Right lobe of liver (tissue), 4 donors: ENCODE data around the gene SUGCT.

ENCODE experiments used
- POLR2A ChIP-seq: fragments of 450-650 bp; IDR thresholded peaks from one replicate; pipeline ENCODE4 v1.6.1; 2017; ENCODE audit warnings: antibody characterized with exemption, mild to moderate bottlenecking
- TF ChIP-seq, protein P1 (sequence below), 4 donors: fragments of 200-600 bp in 3 of 4; fragments of 450-650 bp in 1 of 4; IDR thresholded peaks; one replicate each; pipeline versions ENCODE4 v1.5.1 to v1.8.0; 2016 to 2022; ENCODE audit warnings: antibody characterized with exemption in 4 of 4, mild to moderate bottlenecking in 2 of 4
- donor health status: DM: no; HTN: no; CAD: no.
- donor health status: DM: no; HTN: no; CAD: no.
- donor health status: DM: no; HTN: yes; CAD: no.

GRCh38 chr7:40470091-40470592 lies 335.3 kb downstream of the SUGCT start:
- TF ChIP-seq, protein P1, sequence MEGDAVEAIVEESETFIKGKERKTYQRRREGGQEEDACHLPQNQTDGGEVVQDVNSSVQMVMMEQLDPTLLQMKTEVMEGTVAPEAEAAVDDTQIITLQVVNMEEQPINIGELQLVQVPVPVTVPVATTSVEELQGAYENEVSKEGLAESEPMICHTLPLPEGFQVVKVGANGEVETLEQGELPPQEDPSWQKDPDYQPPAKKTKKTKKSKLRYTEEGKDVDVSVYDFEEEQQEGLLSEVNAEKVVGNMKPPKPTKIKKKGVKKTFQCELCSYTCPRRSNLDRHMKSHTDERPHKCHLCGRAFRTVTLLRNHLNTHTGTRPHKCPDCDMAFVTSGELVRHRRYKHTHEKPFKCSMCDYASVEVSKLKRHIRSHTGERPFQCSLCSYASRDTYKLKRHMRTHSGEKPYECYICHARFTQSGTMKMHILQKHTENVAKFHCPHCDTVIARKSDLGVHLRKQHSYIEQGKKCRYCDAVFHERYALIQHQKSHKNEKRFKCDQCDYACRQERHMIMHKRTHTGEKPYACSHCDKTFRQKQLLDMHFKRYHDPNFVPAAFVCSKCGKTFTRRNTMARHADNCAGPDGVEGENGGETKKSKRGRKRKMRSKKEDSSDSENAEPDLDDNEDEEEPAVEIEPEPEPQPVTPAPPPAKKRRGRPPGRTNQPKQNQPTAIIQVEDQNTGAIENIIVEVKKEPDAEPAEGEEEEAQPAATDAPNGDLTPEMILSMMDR (IDR thresholded peaks at IDR 0.05), result no peak
- no peak for TF ChIP-seq POLR2A
